ENCODE data around the gene CEP152.

The CEP152 gene

DNA sequence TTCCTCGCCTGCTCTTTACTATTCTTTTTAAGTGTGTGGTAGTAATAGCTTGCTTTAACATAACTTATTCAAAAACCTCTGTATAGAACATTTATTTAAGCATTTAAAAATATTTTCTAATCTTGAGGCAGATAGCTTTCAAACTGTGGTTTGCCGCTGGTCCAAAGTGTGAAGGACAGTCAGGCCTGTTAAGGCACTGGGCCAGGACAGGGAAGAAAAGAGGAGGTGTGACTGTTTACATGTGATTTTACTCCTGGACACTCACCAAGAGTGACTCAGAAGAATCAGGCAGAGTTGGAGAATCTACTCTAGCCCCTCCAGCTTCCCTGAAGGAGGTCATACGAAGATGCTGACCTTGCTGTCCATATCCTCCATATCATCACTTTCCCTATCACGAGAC lies 44.7 kb downstream of the CEP152 start:
- no peak for DNase-seq

- DNase-seq: no peak
Measured at GRCh38 chr15:48765022-48765421, 45.8 kb downstream of the CEP152 start.

GRCh38 chr15:48761393-48762158 lies 49.3 kb downstream of the CEP152 start:
- DNase-seq: no peak

DNA sequence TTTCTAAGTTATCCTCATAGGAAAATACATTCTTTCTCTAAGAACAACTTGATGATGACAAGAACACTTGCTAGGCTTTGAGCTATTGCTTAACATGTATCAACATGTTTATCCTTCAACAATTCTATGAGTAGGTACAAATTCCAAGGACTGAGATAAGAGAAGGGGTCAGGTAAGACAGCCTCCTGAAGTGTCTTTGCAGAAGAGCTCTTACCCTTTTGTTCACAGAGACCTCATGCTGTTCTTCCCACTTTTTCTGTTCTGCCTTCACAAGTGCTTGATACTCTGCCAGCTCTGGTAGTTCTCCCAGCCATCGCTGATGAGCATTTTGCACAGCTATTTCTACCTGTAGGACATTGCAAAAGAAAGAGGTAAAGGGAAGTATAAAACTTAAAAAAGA lies 50.9 kb downstream of the CEP152 start:
- DNase-seq: no peak

GRCh38 chr15:48757661-48758060 lies 53.2 kb downstream of the CEP152 start:
- DNase-seq: no peak

DNA sequence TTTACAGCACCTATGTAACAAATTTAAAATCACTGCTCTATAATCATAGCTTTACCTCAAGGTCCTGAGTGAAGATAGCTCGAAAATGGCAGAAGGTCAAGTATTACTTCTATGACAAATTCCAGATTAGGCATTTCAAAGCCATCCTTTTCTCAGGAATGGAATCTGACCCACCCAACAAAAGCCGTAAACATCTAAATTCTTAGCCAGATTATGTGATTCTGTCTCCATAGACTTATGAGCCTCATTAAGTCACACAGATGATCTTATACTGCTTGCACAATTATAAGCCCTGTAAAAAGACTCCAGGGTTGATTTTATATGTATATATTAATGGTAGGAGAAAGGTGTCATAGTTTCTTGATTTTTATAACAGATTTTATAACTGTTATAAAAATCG lies 56.9 kb downstream of the CEP152 start:
- DNase-seq: no peak

DNA sequence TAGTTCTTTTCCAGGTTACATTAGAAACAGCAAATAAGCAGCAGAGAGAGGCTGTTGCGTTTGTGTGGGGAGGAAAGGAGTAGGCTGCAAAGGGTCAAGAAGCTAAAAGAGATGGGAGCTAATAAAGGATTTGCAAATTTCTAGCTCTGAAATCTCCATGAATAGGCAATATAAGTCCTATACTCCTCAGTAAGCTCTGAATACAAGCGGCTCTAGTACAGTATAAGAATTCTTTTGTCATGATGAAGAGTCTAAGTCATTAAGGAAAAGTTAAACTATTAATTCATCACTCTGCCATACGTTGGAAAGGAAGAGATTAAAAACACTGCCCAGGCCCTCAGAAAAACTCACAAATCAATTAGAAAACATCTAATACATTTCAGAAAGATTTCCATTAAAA lies 59.3 kb downstream of the CEP152 start:
- DNase-seq: no peak

- DNase-seq: no peak
Measured at GRCh38 chr15:48748535-48748934, 62.3 kb downstream of the CEP152 start.

GRCh38 chr15:48733615-48734014 lies 77.3 kb downstream of the CEP152 start:
- DNase-seq: no peak

DNA sequence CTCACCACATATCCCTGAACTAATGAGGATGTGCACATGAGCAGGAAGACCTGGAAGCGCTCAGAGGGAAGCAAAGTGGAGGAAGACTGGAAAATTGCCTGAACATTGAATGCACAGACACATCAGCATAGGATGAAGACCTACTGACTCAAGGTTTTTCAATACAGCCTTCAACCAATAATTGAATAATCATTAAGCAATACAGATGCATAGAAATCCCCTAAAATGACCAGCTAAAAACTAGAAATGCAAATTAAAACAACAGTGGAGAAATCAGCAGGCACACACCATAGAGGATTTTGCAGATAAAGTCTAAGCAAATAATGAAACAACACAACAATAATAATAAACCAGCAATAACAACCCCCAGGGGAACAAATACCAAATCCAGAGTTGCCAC lies 80.4 kb downstream of the CEP152 start:
- DNase-seq: no peak

DNA sequence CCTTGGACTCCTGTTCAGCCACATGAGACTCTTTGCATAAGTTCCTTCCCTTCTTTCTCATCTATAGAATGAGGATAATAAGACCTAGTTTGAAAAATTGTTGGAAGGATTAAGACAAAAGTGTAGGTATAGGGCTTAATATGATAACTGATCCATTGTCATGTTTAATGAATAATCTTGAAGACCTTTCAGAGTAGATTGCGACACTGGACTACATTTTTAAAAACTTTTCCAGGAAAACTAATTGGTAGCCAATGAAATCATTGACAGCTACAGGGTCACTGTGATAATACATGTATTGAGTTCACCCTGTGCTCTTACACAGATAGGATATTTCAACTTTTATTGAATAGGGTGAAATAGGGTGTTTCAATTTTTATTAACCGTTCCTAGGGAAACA lies 86.9 kb downstream of the CEP152 start:
- no peak for DNase-seq

DNA sequence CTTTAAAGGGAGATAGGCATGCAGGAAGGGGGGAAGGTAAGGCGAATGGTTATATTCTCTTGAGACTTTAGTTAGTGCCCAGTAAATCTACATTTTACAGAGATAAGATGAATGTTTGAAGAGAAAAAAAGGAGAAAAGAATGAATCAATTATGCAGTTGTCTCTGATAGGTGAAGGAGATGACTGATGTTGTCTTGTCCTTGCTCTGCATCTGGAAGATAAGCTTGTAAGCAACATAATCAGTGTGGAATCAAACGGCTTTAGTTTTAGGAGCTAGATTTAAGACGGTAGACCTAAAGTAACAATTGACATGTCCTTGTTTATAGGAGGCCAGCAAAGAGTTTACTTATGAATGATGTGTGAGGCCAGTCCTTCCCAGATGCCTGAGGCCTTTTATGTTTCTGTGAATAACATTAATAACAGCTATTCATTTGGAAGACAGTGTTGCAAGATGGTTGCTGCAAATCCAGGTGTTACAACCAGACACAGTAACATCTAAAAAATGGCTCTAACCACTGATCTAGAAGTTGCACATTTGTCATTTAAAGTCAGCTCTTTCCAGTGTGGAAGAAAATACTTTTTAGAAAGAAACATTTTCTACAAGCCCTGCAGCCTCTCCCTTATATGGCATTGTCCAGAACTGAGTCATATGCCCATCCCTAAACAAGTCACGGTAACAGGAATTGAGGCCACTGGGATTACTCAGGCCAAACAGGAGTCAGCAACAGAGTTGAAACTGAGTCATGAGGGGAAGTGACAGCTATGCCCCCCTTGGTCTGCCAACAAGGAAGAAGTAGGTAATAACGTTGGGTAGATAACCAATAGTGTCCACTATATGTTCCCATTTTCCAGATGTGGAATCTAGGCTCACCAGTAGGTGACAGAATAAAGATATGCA lies 87.9 kb downstream of the CEP152 start:
- no peak for DNase-seq

DNA sequence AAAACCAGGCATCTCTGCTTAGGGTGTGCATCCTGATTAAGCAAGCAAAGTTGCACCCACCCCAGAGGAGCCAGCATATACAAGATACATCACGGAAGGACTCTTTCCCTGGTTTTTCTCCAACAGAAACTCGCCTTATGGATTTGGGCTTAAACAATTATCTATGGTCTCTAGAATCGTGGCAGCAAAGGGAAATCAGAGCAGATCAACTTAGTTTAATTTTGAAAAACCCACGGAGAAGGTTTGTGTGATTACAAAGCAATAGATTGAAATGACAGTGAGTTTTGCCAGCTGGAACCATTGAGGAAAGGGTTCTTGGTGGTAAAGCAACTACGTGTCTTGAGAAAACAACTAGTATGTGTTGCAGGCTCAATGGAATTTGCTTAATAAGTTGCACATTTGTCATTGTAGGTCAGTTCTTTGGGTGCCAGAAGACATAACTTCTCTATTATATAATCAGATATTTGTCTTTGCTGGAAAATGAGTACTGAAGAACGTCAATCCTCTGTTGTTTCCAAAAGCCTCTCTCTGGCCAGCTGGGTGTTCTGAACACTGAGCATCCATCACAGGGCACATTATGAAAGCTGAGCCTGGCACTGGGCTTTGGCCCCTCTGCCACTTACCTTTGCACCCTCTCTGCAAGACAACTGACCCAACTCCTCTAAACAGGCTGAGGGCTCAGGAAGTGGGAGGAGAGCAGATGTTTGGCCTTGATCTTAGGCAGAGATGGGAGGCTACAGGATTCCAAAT lies 89.6 kb downstream of the CEP152 start:
- no peak for DNase-seq

DNA sequence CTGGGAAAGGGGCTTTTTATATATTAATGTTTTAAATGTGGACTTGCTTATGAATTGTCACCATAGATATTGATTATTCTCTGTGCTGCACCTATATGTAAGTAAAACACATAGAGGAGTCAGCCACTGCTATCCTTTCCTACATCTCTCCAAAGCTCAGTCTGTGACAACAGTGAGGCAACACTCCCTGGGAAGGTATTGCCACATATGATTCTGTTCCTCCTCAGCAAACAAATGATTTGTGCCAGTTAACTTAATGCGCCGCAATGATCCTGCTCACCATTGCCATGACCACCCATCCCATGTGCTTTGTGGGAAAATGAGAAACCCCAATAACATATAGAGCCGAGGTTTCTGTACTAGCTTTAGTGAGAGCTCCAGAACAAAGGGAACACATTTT lies 90.2 kb downstream of the CEP152 start:
- DNase-seq: no peak

DNA sequence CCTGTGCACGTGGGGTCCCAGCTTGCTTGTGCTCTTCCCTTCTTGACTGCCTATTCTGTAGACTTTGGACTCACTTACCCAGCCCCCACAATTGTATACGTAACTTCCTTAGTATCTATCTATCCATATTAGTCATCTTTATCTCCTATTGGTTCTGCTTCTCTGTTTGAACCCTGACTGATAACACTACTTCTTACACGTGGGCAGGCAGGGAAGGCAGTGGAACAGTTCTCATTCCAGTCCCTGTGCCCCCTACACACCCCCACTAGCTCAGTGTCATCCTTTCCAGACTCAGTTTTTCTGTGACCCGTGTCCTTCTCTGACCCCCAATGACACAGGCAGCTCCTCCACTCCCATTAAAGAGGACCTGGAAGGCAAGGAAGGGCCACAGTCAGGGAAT lies 91.2 kb downstream of the CEP152 start:
- DNase-seq: no peak

GRCh38 chr15:48718646-48719045 lies 92.2 kb downstream of the CEP152 start:
- no peak for DNase-seq

GRCh38 chr15:48717458-48717857 lies 93.4 kb downstream of the CEP152 start:
- DNase-seq: no peak

DNA sequence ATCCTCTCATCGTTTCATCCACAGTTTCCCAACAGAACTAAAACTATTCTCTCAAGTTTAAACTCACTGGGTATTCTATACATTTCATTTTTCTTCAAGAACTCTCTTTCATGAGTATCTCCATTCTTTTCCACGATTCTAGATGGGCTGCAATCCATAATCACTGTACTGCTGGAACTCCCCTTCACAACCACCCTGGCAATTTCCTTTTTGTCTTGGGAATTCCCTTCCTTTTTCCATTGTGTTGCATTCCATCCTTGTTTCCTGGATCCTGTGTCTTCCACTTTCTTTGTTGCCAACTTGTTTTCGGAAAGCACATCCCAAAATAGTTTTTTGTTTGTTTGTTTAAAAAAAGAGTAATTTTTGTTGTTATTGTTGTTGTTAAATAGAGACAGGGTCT lies 98.3 kb downstream of the CEP152 start:
- no peak for DNase-seq

- DNase-seq: no peak
Measured at GRCh38 chr15:48710952-48711495, 99.8 kb downstream of the CEP152 start.

DNA sequence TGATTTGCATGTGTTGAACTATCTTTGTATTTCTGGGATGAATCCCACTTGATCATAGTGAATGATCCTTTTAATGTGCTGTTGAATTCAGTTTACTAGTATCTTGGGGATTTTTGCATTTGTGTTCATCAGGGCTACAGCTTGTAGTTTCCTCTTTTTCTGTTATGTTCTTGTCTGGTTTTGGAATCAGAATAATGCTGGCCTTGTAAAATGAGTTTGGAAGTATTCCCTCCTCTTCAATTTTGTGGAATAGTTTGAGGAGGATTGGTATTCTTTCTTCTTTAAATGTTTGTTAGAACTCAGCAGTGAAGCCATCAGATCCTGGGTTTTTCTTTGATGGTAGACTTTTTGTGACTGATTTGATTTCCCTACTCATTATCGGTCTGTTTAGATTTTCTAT lies 102.2 kb downstream of the CEP152 start:
- no peak for DNase-seq

- DNase-seq: no peak
Measured at GRCh38 chr15:48705381-48705780, 105.5 kb downstream of the CEP152 start.

GRCh38 chr15:48703544-48703943 lies 107.3 kb downstream of the CEP152 start:
- DNase-seq: no peak

DNA sequence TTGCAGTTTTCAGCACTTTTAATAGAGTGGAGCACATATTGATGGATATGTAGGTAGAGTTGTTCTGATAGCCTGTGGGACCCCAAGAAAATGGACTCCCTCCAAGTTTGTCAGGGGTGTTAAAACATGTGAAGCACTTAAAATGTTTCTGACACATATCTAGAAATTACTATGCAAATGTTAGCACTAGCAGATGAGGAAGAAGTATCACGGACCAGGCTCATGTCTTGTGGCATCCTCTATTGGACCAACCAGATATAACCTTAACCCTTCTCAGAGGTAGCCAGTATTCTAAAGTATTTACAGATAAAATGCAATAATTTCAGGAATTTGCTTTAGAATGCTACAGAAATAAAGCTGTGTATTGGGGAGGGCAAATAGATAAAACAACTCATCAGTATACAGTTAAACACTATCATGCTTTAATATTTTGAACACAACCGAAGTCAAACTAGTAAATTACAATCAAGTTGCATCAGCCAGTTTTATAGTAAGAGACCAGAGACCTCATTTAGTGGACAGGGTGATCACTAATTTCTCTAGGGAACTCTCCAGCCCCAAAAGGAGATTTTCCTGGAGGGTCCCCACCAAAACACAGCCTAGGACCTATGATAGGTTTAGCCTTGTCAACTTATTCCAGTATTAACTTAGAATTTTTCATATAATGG lies 108.2 kb downstream of the CEP152 start:
- no peak for DNase-seq

All from NCI-H2029 treated with DMSO at 0.1 percent for 48 hours (cell line).